Measurements from ENCODE around the gene BDKRB2.
"Not testable (repeated sequence)": the region's sequence is repeated elsewhere in the genome, so short reads cannot be mapped to it uniquely, and the experiment has no call there.

The BDKRB2 gene

DNA sequence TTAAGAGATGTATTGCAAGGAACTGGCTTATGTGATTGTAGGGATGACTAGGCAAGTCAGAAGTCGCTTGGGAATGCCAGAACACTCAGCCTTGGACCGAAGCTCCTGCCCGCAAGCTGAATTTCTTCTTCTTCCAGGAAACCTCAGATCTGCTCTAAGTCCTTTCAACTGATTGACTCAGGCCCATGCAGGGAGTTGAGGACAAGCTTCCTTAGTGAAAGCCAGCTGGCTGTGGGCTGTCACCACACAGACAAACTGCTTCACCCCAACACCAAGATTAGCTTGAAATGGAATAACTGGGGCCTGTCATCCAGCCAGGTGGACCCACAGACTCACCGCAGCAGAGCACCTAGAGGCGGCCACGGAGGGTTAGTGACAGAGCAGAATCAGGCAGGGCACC is 24.7 kb downstream of the BDKRB2 start:
- DNase-seq = no peak

DNA sequence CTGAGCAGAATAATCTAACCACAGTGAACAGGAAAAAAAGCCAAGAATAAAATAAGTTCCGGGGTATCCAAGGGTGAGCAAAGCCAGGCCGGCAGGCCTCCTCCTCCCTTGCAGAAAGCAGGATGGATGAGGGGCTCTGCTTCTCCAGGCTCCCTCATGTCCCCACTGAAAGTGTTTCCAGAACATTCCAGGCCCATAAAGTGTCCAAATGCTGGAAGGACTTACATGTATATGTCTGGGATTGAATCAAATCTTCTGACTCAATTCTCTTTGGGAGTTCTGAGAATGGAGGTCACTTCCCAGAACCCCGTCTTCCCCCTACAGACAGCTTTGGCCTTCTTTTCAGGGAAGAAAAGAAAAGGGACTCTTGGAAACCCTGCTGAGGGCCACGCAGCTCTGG is 26.4 kb downstream of the BDKRB2 start:
- DNase-seq = no peak

DNA sequence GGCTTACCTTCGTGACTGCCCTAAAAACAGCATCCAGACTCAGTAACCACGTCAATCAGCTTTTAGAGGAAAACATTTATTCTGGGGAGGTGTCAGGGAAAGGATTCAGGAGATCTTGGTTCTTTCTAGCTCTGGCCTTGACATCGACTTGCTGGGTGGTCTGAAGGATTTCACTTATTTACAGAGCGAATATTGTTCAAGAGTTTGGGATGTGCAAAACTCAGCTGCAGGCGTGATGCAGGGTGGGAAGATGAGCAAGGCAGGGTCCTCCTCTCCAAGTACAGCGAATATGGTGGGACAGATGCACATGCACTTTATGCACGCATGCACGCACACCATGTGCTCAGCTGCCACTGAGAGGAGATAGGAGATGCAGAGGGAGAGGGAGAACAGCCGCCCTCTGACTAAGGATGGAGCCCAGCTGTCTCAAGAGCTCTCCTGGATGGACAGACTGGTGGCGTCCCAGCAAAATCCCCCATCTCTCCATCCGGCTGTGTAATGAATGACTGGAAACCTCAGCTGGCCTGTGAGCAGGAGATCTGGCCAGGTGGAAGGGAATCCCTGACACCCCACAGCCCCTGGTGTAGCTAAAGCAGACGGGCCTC is 27.0 kb downstream of the BDKRB2 start:
- DNase-seq = no peak

- DNase-seq = no peak
Observed at GRCh38 chr14:96232506-96232905, 27.9 kb downstream of the BDKRB2 start.

DNA sequence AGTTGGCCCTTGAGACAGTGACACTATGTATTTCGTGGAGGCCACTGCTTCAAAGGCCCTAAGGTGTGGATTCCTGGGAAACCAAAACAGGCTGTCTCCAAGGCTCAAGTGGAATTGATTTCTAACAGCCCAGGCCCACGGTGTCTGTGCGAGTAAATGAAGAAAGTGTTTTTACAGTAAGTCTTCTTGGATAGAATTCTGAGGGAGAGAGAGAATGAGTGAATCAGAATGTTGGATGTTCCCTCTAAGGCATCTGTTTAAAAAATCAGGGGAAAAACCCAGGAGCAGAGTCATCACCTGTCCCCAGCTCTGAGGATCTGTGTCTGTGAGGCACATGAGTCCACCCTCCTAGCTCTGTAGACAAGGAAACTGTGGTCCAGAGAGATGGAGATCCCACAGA is 29.0 kb downstream of the BDKRB2 start:
- DNase-seq = no peak

DNA sequence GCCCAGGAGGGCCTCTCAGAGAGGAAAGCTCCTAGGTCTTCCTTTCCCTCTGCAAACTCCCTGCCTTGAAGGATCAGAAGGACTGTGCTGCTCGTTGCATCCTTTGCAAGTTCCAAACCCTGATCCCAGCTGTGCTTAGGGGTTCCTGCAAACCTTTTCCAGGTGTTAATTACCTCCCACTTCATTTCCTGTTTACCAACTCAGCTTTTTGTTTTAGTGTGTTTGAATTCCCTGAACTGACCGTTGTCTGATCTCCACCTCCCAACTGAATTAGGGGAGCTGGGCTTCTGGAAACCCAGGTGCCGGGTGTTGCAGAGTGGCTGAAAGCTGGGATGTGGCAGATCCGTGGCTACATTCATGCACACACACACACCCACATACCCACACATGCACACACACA is 30.8 kb downstream of the BDKRB2 start:
- no peak for DNase-seq

DNA sequence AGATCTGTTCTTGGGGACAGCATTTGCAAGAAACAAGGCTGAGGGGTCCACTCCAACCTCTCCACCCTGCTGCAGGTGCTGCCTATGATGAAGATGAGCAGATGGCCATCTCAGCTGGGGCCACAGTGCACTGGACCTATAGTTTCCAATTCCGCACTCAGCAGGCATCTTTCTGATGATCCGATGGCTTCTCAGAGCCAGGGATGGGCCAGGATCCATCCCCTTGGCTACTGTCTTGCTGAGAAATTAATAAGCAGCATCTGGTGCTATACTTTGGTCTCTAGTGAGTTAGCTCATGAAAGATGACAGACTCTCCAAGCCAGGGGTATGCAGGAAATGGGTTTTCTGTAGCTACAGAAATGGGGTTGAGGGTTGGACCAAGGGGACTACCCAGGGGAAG is 33.0 kb downstream of the BDKRB2 start:
- DNase-seq = no peak

- DNase-seq = no peak
Observed at GRCh38 chr14:96238676-96239265, 34.1 kb downstream of the BDKRB2 start.

DNA sequence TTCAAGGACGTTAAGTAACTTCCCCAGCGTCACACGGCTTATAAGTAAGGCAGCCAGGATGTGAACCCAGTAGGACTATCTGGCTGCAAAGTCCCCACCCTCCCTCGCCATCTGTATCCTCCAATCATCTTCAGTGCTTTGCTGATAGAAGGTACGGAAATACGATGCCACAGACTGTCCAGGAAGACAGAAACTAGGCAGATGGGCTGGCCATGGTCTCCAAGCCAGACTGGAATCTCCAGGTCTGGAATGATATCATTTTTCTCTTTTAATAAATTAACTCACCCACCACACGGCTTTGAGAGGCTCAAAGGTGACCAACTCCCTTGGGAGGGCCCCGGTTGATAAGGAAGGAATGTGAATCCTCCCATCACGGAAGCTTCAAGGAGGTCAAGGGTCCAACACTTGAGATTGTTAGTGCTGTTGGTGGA is 35.1 kb downstream of the BDKRB2 start:
- no peak for DNase-seq

DNA sequence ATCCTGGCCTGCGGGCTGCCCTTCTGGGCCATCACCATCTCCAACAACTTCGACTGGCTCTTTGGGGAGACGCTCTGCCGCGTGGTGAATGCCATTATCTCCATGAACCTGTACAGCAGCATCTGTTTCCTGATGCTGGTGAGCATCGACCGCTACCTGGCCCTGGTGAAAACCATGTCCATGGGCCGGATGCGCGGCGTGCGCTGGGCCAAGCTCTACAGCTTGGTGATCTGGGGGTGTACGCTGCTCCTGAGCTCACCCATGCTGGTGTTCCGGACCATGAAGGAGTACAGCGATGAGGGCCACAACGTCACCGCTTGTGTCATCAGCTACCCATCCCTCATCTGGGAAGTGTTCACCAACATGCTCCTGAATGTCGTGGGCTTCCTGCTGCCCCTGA is 36.0 kb downstream of the BDKRB2 start:
- DNase-seq = no peak

GRCh38 chr14:96242126-96242525 is 37.5 kb downstream of the BDKRB2 start:
- DNase-seq = no peak

DNA sequence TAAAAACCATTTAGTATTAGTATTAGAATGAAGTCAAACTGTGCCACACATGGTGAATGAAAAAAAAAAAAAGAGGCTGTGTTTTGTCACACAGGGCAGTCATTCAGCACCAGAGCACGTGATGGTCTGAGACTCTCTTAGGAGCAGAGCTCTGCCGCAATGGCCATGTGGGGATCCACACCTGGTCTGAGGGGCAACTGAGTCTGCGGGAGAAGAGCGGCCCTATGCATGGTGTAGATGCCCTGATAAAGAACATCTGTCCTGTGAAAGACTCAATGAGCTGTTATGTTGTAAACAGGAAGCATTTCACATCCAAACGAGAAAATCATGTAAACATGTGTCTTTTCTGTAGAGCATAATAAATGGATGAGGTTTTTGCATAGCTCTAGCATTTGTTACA is 39.1 kb downstream of the BDKRB2 start:
- DNase-seq = no peak

DNA sequence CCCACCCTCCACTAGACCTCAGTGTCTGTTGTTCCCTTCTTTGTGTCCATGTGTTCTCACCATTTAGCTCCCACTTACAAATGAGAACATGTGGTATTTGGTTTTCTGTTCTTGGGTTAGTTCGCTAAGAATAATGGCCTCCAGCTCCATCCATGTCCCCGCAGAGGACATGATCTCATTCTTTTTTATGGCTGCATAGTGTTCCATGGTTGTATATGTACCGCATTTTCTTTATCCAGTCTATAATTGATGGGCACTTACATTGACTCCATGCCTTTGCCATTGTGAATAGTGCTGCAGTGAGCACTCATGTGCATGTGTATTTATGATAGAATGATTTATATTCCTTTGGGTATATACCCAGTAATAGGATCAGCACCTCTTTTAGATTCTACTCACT is 40.4 kb downstream of the BDKRB2 start:
- DNase-seq = not testable (repeated sequence)

DNA sequence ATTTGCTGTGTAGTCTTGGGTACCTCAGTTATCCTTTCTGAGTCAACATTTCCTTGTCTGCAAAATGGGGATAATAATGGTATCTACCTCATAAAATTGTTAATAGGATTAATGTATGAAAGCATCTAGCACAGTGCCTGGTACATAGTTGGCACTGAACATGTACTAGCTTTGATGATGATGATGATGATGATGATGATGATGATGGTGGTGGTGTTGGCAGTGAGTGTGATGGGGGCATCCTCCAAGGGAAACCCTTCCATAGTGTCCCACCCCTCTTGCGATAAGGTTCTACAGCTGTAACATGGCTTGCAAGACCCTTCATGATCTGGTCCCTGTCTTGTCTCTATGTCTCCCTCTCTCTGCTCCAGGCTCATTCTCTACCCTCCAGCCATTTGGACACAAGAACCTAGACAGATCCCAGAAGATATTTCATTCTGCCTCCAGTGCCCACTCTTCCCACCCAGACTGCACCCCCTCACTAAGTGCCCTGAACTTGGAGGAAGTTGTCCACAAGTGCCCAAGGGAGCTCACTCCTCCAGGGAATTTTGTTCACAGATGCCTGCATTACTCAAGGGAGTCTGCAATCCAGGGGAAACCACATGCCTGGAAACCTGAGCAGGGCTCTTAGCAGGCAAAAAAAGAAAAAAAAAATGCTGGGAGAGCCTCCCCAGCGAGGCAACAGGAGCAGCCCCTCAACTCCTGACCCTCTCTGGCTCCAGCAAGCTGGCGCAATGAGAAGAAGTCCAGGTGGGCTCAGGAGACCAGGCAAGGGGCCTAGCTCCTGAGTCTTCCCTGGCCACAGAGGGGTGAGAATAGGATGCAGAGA is 41.3 kb downstream of the BDKRB2 start:
- DNase-seq = no peak

GRCh38 chr14:96246539-96246847 is 41.9 kb downstream of the BDKRB2 start:
- DNase-seq = no peak

DNA sequence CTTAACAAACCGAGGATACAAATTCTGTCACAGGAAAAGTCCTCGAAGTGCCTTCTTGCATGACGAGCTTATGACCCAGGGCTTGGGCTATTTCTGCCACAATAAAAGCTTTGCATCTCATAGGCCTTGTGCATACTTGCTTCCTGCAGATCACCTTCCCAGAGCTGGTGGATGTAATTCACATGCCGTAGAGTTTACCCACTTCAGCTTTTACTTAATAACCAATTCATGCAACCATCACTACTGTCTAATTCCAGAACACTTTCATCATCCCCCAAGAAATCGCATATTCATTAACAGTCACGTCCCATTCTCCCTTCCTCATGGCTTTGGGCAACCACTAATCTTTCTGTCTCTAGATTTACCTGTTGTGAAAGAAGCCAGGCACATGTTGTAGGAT is 42.4 kb downstream of the BDKRB2 start:
- no peak for DNase-seq

GRCh38 chr14:96249029-96249428 is 44.4 kb downstream of the BDKRB2 start:
- DNase-seq = peak; percentile 52

DNA sequence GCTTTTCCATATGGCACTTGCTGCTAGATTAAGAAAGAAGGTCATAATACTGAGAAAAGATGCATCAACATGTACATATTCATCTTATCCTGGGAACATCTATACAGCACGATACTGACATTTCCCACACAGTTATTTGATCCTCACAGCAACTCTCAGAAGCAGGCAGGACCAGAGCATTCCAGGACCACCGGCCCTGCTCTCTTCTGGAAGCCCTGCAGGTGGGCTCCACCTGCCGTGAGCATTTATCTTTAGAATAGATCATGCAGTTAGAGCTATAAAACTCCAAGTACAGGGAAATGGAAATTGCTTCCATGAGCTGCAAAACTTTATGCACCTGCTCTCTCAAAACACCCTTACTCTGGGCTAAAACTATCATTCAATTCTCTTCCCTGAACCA is 45.8 kb downstream of the BDKRB2 start:
- no peak for DNase-seq

DNA sequence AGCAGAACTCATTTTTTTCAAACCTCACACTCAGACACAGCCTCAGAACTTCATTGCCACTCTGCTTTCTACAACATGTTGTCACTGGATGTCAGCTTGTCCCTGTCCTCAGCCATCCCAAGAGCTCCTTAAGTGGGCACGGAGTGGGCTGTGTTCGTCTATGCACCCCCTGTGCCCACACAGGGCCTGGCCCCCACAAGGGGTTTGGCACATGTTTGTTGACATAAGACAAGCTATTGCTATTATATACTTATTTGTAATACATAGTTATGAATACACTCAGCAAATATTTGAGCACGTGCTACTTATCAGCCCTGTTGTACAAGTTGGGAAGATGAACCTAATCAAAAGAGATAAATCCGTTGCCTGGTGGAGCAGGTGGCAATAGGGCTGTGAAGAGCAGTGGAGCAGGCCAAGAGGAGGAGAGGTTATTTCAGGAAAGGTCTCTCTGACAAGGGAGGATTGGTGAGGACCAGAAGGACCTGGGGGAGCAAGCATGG is 47.1 kb downstream of the BDKRB2 start:
- no peak for DNase-seq

- no peak for DNase-seq
Observed at GRCh38 chr14:96252323-96252998, 47.8 kb downstream of the BDKRB2 start.

DNA sequence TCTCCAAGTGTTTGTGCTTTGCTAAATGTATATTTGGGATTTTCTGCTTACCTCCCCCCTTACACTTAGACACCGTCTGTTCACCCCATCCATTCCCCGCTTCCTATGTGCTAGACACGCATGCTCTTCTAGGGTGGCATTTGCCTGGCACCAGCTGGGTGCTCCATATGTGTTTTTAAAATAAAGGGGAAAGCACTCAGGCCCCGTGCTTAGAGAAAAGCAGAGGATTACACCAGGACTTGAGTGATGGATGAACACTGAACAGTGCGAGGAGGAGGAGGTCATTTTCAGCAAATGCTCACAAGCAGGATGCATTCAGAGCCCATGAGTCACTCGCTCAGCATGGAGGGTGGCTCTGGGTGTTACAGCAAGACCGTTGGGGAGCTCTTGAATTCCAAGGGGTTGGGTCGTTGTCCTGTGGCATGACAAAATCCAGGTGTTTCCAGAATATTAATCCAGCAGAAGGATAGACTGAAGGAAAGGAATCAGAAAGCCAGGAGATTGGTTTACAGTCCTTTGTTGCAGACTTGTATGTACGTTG is 48.4 kb downstream of the BDKRB2 start:
- no peak for DNase-seq

DNA sequence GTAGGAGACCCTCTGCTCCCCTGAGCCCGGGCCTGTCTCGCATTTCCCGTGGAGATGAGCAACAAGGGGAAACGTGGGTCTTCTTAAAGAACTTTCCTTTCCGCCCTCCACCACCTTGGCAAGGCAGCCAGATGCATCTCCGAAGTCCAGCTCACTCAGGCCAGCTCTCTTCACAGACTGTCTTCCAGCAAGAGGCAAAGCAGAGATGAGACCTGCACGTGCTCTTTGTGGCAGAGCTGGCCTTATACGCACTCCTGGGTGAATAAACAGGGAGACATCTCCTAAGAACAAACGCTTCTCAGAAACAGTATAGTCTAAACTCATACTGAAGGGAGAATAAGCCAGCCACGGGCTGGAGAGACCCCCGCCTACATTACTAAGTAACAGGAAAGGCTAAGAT is 50.0 kb downstream of the BDKRB2 start:
- no peak for DNase-seq
